ENCODE measurements around the gene TPH1. TPM values are rescaled to one million over a fixed set of nuclear protein-coding genes. Genes with fewer than 3 reads are reported as not detected.
A peak's percentile ranks its signal among the peaks of the same experiment; 100 is the strongest.

The TPH1 gene
- total RNA-seq, 1 donor from 2014 or later, result 0.54 TPM

- Mint-ChIP-seq H3K27me3 (ENCODE audit: low read depth) (peaks cover 14% of the 10 kb centered on the region), H3K4me1 (no peaks in the 10 kb centered on the region)
These were observed 18.6 kb downstream of the TPH1 start for GRCh38 chr11:18027475-18027874.

GRCh38 chr11:18022419-18022818, 23.6 kb downstream of the TPH1 start:
- H3K27ac Mint-ChIP-seq, result no peak overlapping the region
- H3K27me3 Mint-ChIP-seq (ENCODE audit: low read depth), result peaks cover 14% of the 10 kb centered on the region
- no peak for DNase-seq (ENCODE audit: low spot score in 2 of 2, unreplicated experiment in 2 of 2)
- H3K9me3 Mint-ChIP-seq, result no peaks in the 10 kb centered on the region
- TF ChIP-seq CTCF (IDR thresholded peaks at IDR 0.05; ENCODE audit: unreplicated experiment), result no peak
- no peak overlapping the region for H3K4me3 Mint-ChIP-seq
- no peaks in the 10 kb centered on the region for H3K36me3 Mint-ChIP-seq
- H3K4me1 Mint-ChIP-seq, result no peaks in the 10 kb centered on the region

More at GRCh38 chr11:18027475-18027874, 18.6 kb downstream of the TPH1 start:
- DNase-seq (ENCODE audit: low spot score in 2 of 2, unreplicated experiment in 2 of 2), result no peak
- Mint-ChIP-seq H3K4me3 (no peak overlapping the region), H3K27ac (no peak overlapping the region), H3K36me3 (no peaks in the 10 kb centered on the region), H3K9me3 (no peaks in the 10 kb centered on the region)
- TF ChIP-seq CTCF (IDR thresholded peaks at IDR 0.05; ENCODE audit: unreplicated experiment), result no peak

- Mint-ChIP-seq H3K9me3 (no peaks in the 10 kb centered on the region), H3K4me1 (peaks cover 5% of the 10 kb centered on the region), H3K4me3 (no peak overlapping the region), H3K27me3 (ENCODE audit: low read depth) (peaks cover 15% of the 10 kb centered on the region), H3K36me3 (no peaks in the 10 kb centered on the region), H3K27ac (no peak overlapping the region)
- TF ChIP-seq CTCF (IDR thresholded peaks at IDR 0.05; ENCODE audit: unreplicated experiment), result no peak
- DNase-seq (ENCODE audit: low spot score in 2 of 2, unreplicated experiment in 2 of 2), result no peak
These were observed 26.4 kb downstream of the TPH1 start for GRCh38 chr11:18019650-18020049.

- Mint-ChIP-seq H3K9me3 (no peaks in the 10 kb centered on the region), H3K27me3 (ENCODE audit: low read depth) (peaks cover 23% of the 10 kb centered on the region), H3K36me3 (no peaks in the 10 kb centered on the region), H3K4me3 (no peak overlapping the region), H3K27ac (no peak overlapping the region), H3K4me1 (peaks cover 20% of the 10 kb centered on the region)
- DNase-seq (ENCODE audit: low spot score in 2 of 2, unreplicated experiment in 2 of 2), result no peak
- no peak for TF ChIP-seq CTCF (IDR thresholded peaks at IDR 0.05; ENCODE audit: unreplicated experiment)
These were observed 29.3 kb downstream of the TPH1 start for GRCh38 chr11:18016789-18017188.

GRCh38 chr11:18014876-18015275, 31.2 kb downstream of the TPH1 start:
- no peak for TF ChIP-seq CTCF (IDR thresholded peaks at IDR 0.05; ENCODE audit: unreplicated experiment)
- H3K4me3 Mint-ChIP-seq, result peak overlapping the region; percentile 25
- no peaks in the 10 kb centered on the region for H3K36me3 Mint-ChIP-seq
- H3K9me3 Mint-ChIP-seq, result no peaks in the 10 kb centered on the region
- peaks cover 23% of the 10 kb centered on the region for H3K4me1 Mint-ChIP-seq
- DNase-seq (ENCODE audit: low spot score in 2 of 2, unreplicated experiment in 2 of 2), result no peak
- H3K27me3 Mint-ChIP-seq (ENCODE audit: low read depth), result peaks cover 23% of the 10 kb centered on the region
- no peak overlapping the region for H3K27ac Mint-ChIP-seq

Data from mesothelial cell of epicardium (in vitro differentiated cells).